HepG2 (cell line): ENCODE results near the gene PTX4. TPM values are rescaled to one million over a fixed set of nuclear protein-coding genes. Genes with fewer than 3 reads are reported as not detected.

Experiments
- ATAC-seq: fragments of 200-7000 bp; cut with Tn5 transposase; 3 replicates; pipeline ENCODE4 v1.9.1; 2020; ENCODE audit warnings: mild to moderate bottlenecking, moderate library complexity
- BruUV-seq: library from RNA; stranded (reverse); fragments of 400-500 nt; replicated peaks from 2 replicates; lab custom pipeline; 2021; lab: Mats Ljungman, UMichigan
- CTCF ChIA-PET: fragments of 300-600 bp; formaldehyde crosslinking; extraction: SDS; loops from one replicate; lab custom pipeline; 2021; ENCODE audit warnings: low total read pairs, inconsistent platforms, low intra/inter-chr PET ratio; lab: Yijun Ruan, JAX
- POLR2A ChIA-PET: fragments of 350-600 bp; sonication (Branson Sonifier 250); formaldehyde crosslinking; loops from one replicate; lab custom pipeline; 2020; ENCODE audit warnings: antibody characterized with exemption, inconsistent platforms; lab: Yijun Ruan, JAX
- DNase-seq: peaks from one replicate; pipeline ENCODE4 v3.0.0-alpha.2; 2015; ENCODE audit warnings: low spot score
- FAIRE-seq: peaks from 3 replicates; lab custom pipeline; 2011; peaks lifted over from hg19 to GRCh38; lab: Jason Lieb, UNC
- H2AFZ ChIP-seq: one replicate; pipeline ENCODE4 v1.6.1; 2011; ENCODE audit warnings: low read length, inconsistent platforms
- H3K27ac ChIP-seq: fragments of 300-600 bp; 3 replicates; pipeline ENCODE4 v1.8.0; 2011; ENCODE audit warnings: mixed run types, mild to moderate bottlenecking, mixed read lengths, low read length, inconsistent platforms; ENCODE audit not compliant: insufficient read depth; ENCODE audit errors: extremely low read length
- H3K27me3 ChIP-seq, 2 experiments: fragments of 200-600 bp in 1 of 2; 2 replicates in 1 of 2; 3 replicates in 1 of 2; pipeline versions ENCODE4 v1.6.0 to v1.8.0; 2011; ENCODE audit warnings: low read length in 2 of 2, mild to moderate bottlenecking in 2 of 2, moderate library complexity in 2 of 2, inconsistent platforms in 1 of 2; ENCODE audit not compliant: insufficient read depth in 2 of 2, control insufficient read depth in 1 of 2
- H3K36me3 ChIP-seq, 2 experiments: fragments of 200-600 bp in 1 of 2; replicated peaks in 1 of 2; 2 replicates in 1 of 2; 3 replicates in 1 of 2; pipeline versions ENCODE4 v1.5.1 to v1.8.0; 2011; ENCODE audit warnings: low read length in 2 of 2, inconsistent platforms in 1 of 2; ENCODE audit not compliant: insufficient read depth in 2 of 2, control insufficient read depth in 1 of 2
- H3K4me1 ChIP-seq: 2 replicates; pipeline ENCODE4 v1.5.1; 2012; ENCODE audit warnings: low read length, inconsistent platforms; ENCODE audit not compliant: insufficient read depth
- H3K4me2 ChIP-seq: 2 replicates; pipeline ENCODE4 v1.6.0; 2011; ENCODE audit warnings: low read depth, low read length, inconsistent platforms
- H3K4me3 ChIP-seq, 3 experiments: fragments of 200-600 bp in 1 of 3; sonication (generic), shearing (Covaris generic) in 1 of 3; replicated peaks in 1 of 3; 2 replicates each; pipeline ENCODE4 v1.5.1; 2011 to 2016; ENCODE audit warnings: low read length in 3 of 3, inconsistent platforms in 2 of 3, low read depth in 2 of 3, mild to moderate bottlenecking in 2 of 3, control low read depth in 1 of 3, mixed read lengths in 1 of 3; ENCODE audit not compliant: insufficient read depth in 1 of 3
- H3K79me2 ChIP-seq: one replicate; pipeline ENCODE4 v1.6.1; 2011; ENCODE audit warnings: low read length, inconsistent platforms; ENCODE audit not compliant: insufficient read depth
- H3K9ac ChIP-seq: 2 replicates; pipeline ENCODE4 v1.6.0; 2011; ENCODE audit warnings: mild to moderate bottlenecking, low read depth, low read length, inconsistent platforms; ENCODE audit not compliant: insufficient read depth
- H3K9me3 ChIP-seq: 2 replicates; pipeline ENCODE4 v1.5.1; 2012; ENCODE audit warnings: mild to moderate bottlenecking, low read length
- H4K20me1 ChIP-seq: 2 replicates; pipeline ENCODE4 v1.6.0; 2011; ENCODE audit warnings: inconsistent platforms, mild to moderate bottlenecking, low read length, moderate library complexity; ENCODE audit not compliant: insufficient read depth
- GATAD1 ChIP-seq: IDR thresholded peaks from 2 replicates; pipeline ENCODE4 v1.6.1; 2016; ENCODE audit warnings: missing genetic modification reagents, missing compliant biosample characterization
- GATAD2A ChIP-seq: IDR thresholded peaks from 2 replicates; pipeline ENCODE4 v1.6.1; 2016
- KDM2A ChIP-seq: sonication (generic); formaldehyde crosslinking; IDR thresholded peaks from 2 replicates; pipeline ENCODE4 v1.4.0; 2020; ENCODE audit warnings: low read depth, missing genetic modification reagents, borderline replicate concordance
- KLF11 ChIP-seq: IDR thresholded peaks from 2 replicates; pipeline ENCODE4 v1.6.1; 2016; ENCODE audit warnings: missing compliant biosample characterization
- LCORL ChIP-seq, 2 experiments: fragments of 450-650 bp in 1 of 2; sonication (generic) in 1 of 2; formaldehyde crosslinking in 1 of 2; IDR thresholded peaks; 2 replicates each; pipeline versions ENCODE4 v1.5.0 to v1.6.1; 2017 to 2020; ENCODE audit warnings: antibody characterized with exemption in 1 of 2, missing genetic modification reagents in 1 of 2
- MTA1 ChIP-seq: sonication (generic); formaldehyde crosslinking; IDR thresholded peaks from 2 replicates; pipeline ENCODE4 v1.4.0; 2020; ENCODE audit warnings: missing genetic modification reagents, mild to moderate bottlenecking, borderline replicate concordance
- RFXANK ChIP-seq: IDR thresholded peaks from 2 replicates; pipeline ENCODE4 v1.6.1; 2016
- ZBTB7B ChIP-seq: sonication (generic); formaldehyde crosslinking; IDR thresholded peaks from 2 replicates; pipeline ENCODE4 v1.4.0; 2020; ENCODE audit warnings: missing genetic modification reagents
- ZNF567 ChIP-seq: sonication (generic); formaldehyde crosslinking; IDR thresholded peaks from 2 replicates; pipeline ENCODE4 v1.8.1; 2023; ENCODE audit warnings: mild to moderate bottlenecking, missing genetic modification reagents, borderline replicate concordance
- ZNF572 ChIP-seq: sonication (generic); formaldehyde crosslinking; IDR thresholded peaks from 2 replicates; pipeline ENCODE4 v1.5.1; 2020; ENCODE audit warnings: mild to moderate bottlenecking, missing genetic modification reagents
- WGBS: methylation state at CpG from one replicate; pipeline ENCODE4 v1.1.6; 2017; ENCODE audit warnings: low lambda C conversion rate; 5-methylcytosine and 5-hydroxymethylcytosine counted together
- in situ Hi-C: cut with HindIII; loops from 2 replicates; pipeline ENCODE4 v1.10.0; 2017; ENCODE audit warnings: low pct_unique_long_range_greater_than_20kb; ENCODE audit not compliant: extremely low pct_ligation_motif_present
- intact Hi-C: fragments of 100-400 bp; cut with micrococcal nuclease; formaldehyde crosslinking; loops from one replicate; pipeline ENCODE4 v1.10.0; 2022; ENCODE audit not compliant: unreplicated experiment
- polyA plus RNA-seq, 8 experiments: library from polyadenylated mRNA; depleted of rRNA in 3 of 8; stranded (reverse) in 7 of 8; unstranded in 1 of 8; fragments of >200 nt; fragmentation: Illumina TruSeq in 4 of 8; extraction: Trizol in 4 of 8; gene quantifications; 2 replicates each; pipeline versions ENCODE4 v1.2.1 to v1.2.3, GENCODE V29; 2011 to 2016; ENCODE audit warnings: low read depth in 4 of 8, missing spikeins in 1 of 8, mixed read lengths in 1 of 8; ENCODE audit not compliant: insufficient read depth in 1 of 8
- total RNA-seq, 5 experiments: library from RNA; depleted of rRNA; stranded (reverse); fragments of >200 nt; fragmentation: Illumina TruSeq; extraction: Trizol; gene quantifications; 2 replicates each; pipeline ENCODE4 v1.2.3, GENCODE V29; 2016; ENCODE audit warnings: low read depth in 1 of 5
- TF ChIP-seq, protein P1 (sequence below): sonication (generic); formaldehyde crosslinking; IDR thresholded peaks from 2 replicates; pipeline ENCODE4 v1.4.0; 2020; ENCODE audit warnings: missing genetic modification reagents, mild to moderate bottlenecking, borderline replicate concordance
- TF ChIP-seq, protein P2 (sequence below): sonication (generic); formaldehyde crosslinking; IDR thresholded peaks from 2 replicates; pipeline ENCODE4 v1.9.0; 2022; ENCODE audit warnings: missing genetic modification reagents, mild to moderate bottlenecking, borderline replicate concordance
- TF ChIP-seq, protein P3 (sequence below): sonication (generic); formaldehyde crosslinking; IDR thresholded peaks from 2 replicates; pipeline ENCODE4 v1.4.0; 2020; ENCODE audit warnings: low read depth, mild to moderate bottlenecking, missing genetic modification reagents
- TF ChIP-seq, protein P4 (sequence below): IDR thresholded peaks from 2 replicates; pipeline ENCODE4 v1.6.1; 2016; ENCODE audit warnings: missing genetic modification reagents, missing compliant biosample characterization
- TF ChIP-seq, protein P5 (sequence below): IDR thresholded peaks from 2 replicates; pipeline ENCODE4 v1.6.1; 2012; ENCODE audit warnings: inconsistent platforms
- TF ChIP-seq, protein P6 (sequence below): sonication (generic); formaldehyde crosslinking; IDR thresholded peaks from 2 replicates; pipeline ENCODE4 v1.5.0; 2020; ENCODE audit warnings: mild to moderate bottlenecking, missing genetic modification reagents

PTX4 gene
- total and polyA plus RNA-seq, 2 of the 13 experiments (the other 11 are each of a cell fraction or from before 2014, with no cell fraction given) = 0.04 TPM; not detected in 1

DNA sequence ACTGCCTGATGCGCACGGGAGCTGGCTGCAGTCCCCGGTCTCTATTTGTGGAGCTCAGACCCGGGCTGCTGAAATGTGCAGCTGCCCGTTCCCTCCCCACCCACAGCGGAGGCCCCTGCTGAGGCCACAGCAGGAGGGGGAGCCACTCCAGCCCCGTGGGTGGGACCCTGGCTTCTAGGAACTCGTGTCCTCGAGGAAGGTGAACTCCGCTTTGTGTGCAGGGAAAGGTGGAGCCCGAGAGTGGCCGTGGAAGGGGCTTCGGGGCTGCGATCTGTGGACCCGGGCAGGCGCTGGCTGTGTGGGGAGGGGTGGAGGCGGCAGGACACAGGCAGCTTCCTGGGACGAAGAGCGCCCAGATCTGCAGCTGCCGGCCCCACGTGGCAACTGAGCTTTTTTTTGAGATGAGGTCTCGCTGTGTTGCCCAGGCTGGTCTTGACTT, 47.3 kb downstream of the PTX4 start:
- H3K4me1 ChIP-seq = peaks cover 49% of the 10 kb centered on the region
- FAIRE-seq (no peak), ATAC-seq (no peak; the same call in 2 of the 3 replicates), DNase-seq (no peak)
- H3K36me3 ChIP-seq = no peaks in the 10 kb centered on the region; a peak in 1 of 5 replicates
- no peaks in the 10 kb centered on the region for H3K9me3 ChIP-seq
- peak overlapping the region; percentile 68 for H3K4me2 ChIP-seq
- H3K79me2 ChIP-seq = no peaks in the 10 kb centered on the region
- WGBS = 9% methylated on average over 14 of the region's 22 CpGs
- H3K27me3 ChIP-seq = peaks cover 6 to 22% of the 10 kb centered on the region in 2 experiments; a peak in 4 of 5 replicates
- in situ Hi-C loops = no loop called here
- POLR2A ChIA-PET = interaction anchor here (0.5 to 1.7 kb wide), 6 partner anchors 11 to 50 kb away, joined by 3 to 7 read pairs (median 3); partner anchors contain the start of genes PERCC1 and UQCC4
- peak overlapping the region; percentile 43; the same call in 1 of the 2 replicates for H3K9ac ChIP-seq
- H2AFZ ChIP-seq = no peak overlapping the region
- BruUV-seq = no TSS peak
- CTCF ChIA-PET = no interaction called here
- peak overlapping the region in 2 of 3 experiments; percentile 4 to 55; a peak in 2 of 6 replicates for H3K4me3 ChIP-seq
- intact Hi-C loops = no loop called here
- no peak overlapping the region for H3K27ac ChIP-seq
- H4K20me1 ChIP-seq = no peaks in the 10 kb centered on the region
- TF ChIP-seq, protein P1, sequence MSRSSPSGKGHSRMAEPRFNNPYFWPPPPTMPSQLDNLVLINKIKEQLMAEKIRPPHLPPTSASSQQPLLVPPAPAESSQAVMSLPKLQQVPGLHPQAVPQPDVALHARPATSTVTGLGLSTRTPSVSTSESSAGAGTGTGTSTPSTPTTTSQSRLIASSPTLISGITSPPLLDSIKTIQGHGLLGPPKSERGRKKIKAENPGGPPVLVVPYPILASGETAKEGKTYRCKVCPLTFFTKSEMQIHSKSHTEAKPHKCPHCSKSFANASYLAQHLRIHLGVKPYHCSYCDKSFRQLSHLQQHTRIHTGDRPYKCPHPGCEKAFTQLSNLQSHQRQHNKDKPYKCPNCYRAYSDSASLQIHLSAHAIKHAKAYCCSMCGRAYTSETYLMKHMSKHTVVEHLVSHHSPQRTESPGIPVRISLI = 0 out of 2 replicates have a peak, but pooled peaks have one; percentile 37
- 0 out of 2 replicates have a peak, but pooled peaks have one; percentile 16 for TF ChIP-seq GATAD1 (CRISPR knock-in tag)
- 0 out of 2 replicates have a peak, but pooled peaks have one; percentile 20 for TF ChIP-seq GATAD2A (CRISPR knock-in tag)
- TF ChIP-seq, protein P2, sequence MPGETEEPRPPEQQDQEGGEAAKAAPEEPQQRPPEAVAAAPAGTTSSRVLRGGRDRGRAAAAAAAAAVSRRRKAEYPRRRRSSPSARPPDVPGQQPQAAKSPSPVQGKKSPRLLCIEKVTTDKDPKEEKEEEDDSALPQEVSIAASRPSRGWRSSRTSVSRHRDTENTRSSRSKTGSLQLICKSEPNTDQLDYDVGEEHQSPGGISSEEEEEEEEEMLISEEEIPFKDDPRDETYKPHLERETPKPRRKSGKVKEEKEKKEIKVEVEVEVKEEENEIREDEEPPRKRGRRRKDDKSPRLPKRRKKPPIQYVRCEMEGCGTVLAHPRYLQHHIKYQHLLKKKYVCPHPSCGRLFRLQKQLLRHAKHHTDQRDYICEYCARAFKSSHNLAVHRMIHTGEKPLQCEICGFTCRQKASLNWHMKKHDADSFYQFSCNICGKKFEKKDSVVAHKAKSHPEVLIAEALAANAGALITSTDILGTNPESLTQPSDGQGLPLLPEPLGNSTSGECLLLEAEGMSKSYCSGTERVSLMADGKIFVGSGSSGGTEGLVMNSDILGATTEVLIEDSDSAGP (CRISPR knock-in tag) = peak; percentile 19; the same call in 1 of the 2 replicates
- TF ChIP-seq ZNF572 (CRISPR knock-in tag) = 0 out of 2 replicates have a peak, but pooled peaks have one; percentile 10
- TF ChIP-seq ZNF567 (CRISPR knock-in tag) = no peak
- TF ChIP-seq ZBTB7B (CRISPR knock-in tag) = peak; percentile 52; the same call in 1 of the 2 replicates
- TF ChIP-seq RFXANK (CRISPR knock-in tag) = no peak
- TF ChIP-seq, protein P3, sequence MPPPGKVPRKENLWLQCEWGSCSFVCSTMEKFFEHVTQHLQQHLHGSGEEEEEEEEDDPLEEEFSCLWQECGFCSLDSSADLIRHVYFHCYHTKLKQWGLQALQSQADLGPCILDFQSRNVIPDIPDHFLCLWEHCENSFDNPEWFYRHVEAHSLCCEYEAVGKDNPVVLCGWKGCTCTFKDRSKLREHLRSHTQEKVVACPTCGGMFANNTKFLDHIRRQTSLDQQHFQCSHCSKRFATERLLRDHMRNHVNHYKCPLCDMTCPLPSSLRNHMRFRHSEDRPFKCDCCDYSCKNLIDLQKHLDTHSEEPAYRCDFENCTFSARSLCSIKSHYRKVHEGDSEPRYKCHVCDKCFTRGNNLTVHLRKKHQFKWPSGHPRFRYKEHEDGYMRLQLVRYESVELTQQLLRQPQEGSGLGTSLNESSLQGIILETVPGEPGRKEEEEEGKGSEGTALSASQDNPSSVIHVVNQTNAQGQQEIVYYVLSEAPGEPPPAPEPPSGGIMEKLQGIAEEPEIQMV = 0 out of 2 replicates have a peak, but pooled peaks have one; percentile 26
- TF ChIP-seq MTA1 (CRISPR knock-in tag) = 0 out of 2 replicates have a peak, but pooled peaks have one; percentile 30
- TF ChIP-seq, protein P4, sequence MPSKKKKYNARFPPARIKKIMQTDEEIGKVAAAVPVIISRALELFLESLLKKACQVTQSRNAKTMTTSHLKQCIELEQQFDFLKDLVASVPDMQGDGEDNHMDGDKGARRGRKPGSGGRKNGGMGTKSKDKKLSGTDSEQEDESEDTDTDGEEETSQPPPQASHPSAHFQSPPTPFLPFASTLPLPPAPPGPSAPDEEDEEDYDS (CRISPR knock-in tag) = peak; percentile 32; the same call in 1 of the 2 replicates
- TF ChIP-seq, protein P5, sequence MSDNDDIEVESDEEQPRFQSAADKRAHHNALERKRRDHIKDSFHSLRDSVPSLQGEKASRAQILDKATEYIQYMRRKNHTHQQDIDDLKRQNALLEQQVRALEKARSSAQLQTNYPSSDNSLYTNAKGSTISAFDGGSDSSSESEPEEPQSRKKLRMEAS = peak; percentile 28; the same call in 1 of the 2 replicates
- no peak for TF ChIP-seq KLF11 (CRISPR knock-in tag)
- TF ChIP-seq KDM2A (CRISPR knock-in tag) = peak; percentile 22; the same call in 1 of the 2 replicates
- no peak for TF ChIP-seq LCORL (IDR thresholded peaks at IDR 0.05)
- 0 out of 2 replicates have a peak, but pooled peaks have one; percentile 30 for TF ChIP-seq LCORL (CRISPR knock-in tag; IDR thresholded peaks at IDR 0.05)
- TF ChIP-seq, protein P6, sequence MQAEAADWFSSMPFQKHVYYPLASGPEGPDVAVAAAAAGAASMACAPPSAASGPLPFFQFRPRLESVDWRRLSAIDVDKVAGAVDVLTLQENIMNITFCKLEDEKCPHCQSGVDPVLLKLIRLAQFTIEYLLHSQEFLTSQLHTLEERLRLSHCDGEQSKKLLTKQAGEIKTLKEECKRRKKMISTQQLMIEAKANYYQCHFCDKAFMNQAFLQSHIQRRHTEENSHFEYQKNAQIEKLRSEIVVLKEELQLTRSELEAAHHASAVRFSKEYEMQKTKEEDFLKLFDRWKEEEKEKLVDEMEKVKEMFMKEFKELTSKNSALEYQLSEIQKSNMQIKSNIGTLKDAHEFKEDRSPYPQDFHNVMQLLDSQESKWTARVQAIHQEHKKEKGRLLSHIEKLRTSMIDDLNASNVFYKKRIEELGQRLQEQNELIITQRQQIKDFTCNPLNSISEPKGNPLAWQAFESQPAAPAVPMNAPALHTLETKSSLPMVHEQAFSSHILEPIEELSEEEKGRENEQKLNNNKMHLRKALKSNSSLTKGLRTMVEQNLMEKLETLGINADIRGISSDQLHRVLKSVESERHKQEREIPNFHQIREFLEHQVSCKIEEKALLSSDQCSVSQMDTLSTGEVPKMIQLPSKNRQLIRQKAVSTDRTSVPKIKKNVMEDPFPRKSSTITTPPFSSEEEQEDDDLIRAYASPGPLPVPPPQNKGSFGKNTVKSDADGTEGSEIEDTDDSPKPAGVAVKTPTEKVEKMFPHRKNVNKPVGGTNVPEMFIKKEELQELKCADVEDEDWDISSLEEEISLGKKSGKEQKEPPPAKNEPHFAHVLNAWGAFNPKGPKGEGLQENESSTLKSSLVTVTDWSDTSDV (CRISPR knock-in tag) = 0 out of 2 replicates have a peak, but pooled peaks have one; percentile 44
